PC-9 (cell line): ENCODE measurements around the gene NXN. TPM values are rescaled to one million over a fixed set of nuclear protein-coding genes. Genes with fewer than 3 reads are reported as not detected.

Source experiments
- BruUV-seq: library from RNA; stranded (reverse); fragments of 400-500 nt; replicated peaks from 2 replicates; lab custom pipeline; 2021; lab: Mats Ljungman, UMichigan
- CTCF ChIA-PET: fragments of 300-600 bp; sonication (Branson Sonifier 250); formaldehyde crosslinking; loops from one replicate; lab custom pipeline; 2022; ENCODE audit warnings: antibody characterized with exemption; lab: Charles Lee
- POLR2A ChIA-PET: fragments of 300-600 bp; sonication (Branson Sonifier 250); formaldehyde crosslinking; loops from one replicate; lab custom pipeline; 2022; ENCODE audit warnings: antibody characterized with exemption; ENCODE audit not compliant: unreplicated experiment; lab: Charles Lee
- DNase-seq, 2 experiments: peaks; one replicate each; pipeline versions ENCODE4 v3.0.0 to v3.0.0-alpha.2; 2015 to 2022; ENCODE audit warnings: mixed read lengths in 1 of 2
- H2AFZ ChIP-seq: fragments of 200-600 bp; sonication (generic); 2 replicates; pipeline ENCODE4 v1.8.1; 2017; ENCODE audit warnings: antibody characterized with exemption
- H3F3A ChIP-seq: fragments of 200-600 bp; sonication (generic); 2 replicates; pipeline ENCODE4 v1.8.1; 2017; ENCODE audit warnings: antibody characterized with exemption, mild to moderate bottlenecking, low read depth; ENCODE audit not compliant: insufficient read depth
- H3K27ac ChIP-seq: fragments of 200-600 bp; sonication (generic); 2 replicates; pipeline ENCODE4 v1.6.1; 2016; ENCODE audit warnings: mixed run types
- H3K27me3 ChIP-seq: fragments of 200-600 bp; sonication (generic); 2 replicates; pipeline ENCODE4 v1.6.1; 2016; ENCODE audit warnings: low read depth, mixed run types; ENCODE audit not compliant: insufficient read depth
- H3K36me3 ChIP-seq: fragments of 200-600 bp; sonication (generic); 2 replicates; pipeline ENCODE4 v1.6.1; 2016; ENCODE audit warnings: low read depth, mixed run types
- H3K4me1 ChIP-seq: fragments of 200-600 bp; sonication (generic); replicated peaks from 2 replicates; pipeline ENCODE4 v1.6.1; 2016; ENCODE audit warnings: mixed run types; ENCODE audit not compliant: insufficient read depth
- H3K4me2 ChIP-seq: fragments of 200-600 bp; sonication (generic); 2 replicates; pipeline ENCODE4 v1.6.1; 2017; ENCODE audit warnings: mixed run types
- H3K4me3 ChIP-seq: fragments of 200-600 bp; sonication (generic); 2 replicates; pipeline ENCODE4 v1.6.1; 2016; ENCODE audit warnings: mixed run types
- H3K79me2 ChIP-seq: fragments of 200-600 bp; sonication (generic); 2 replicates; pipeline ENCODE4 v1.6.1; 2017; ENCODE audit warnings: low read depth, mixed run types
- H3K9me2 ChIP-seq: fragments of 200-600 bp; sonication (generic); 2 replicates; pipeline ENCODE4 v1.8.1; 2017; ENCODE audit warnings: mild to moderate bottlenecking; ENCODE audit not compliant: insufficient read depth
- H3K9me3 ChIP-seq: fragments of 200-600 bp; sonication (generic); 2 replicates; pipeline ENCODE4 v1.8.1; 2016; ENCODE audit warnings: low read depth; ENCODE audit not compliant: insufficient read depth
- H4K20me1 ChIP-seq: fragments of 200-600 bp; sonication (generic); 2 replicates; pipeline ENCODE4 v1.8.1; 2017; ENCODE audit not compliant: insufficient read depth
- EZH2 ChIP-seq: fragments of 200-600 bp; sonication (generic); IDR thresholded peaks from 2 replicates; pipeline ENCODE4 v1.8.0; 2017; ENCODE audit warnings: antibody characterized with exemption, low read depth
- intact Hi-C: fragments of 100-400 bp; cut with micrococcal nuclease; formaldehyde crosslinking; loops from one replicate; pipeline ENCODE4 v1.10.0; 2022; ENCODE audit not compliant: unreplicated experiment
- total RNA-seq: library from RNA; stranded (reverse); gene quantifications from 2 replicates; pipeline ENCODE4 v1.2.3, GENCODE V29; 2021
- TF ChIP-seq, protein P1 (sequence below): fragments of 200-600 bp; sonication (generic); conservative IDR thresholded peaks from 2 replicates; pipeline ENCODE4 v1.6.1; 2017; ENCODE audit warnings: mixed run types, antibody characterized with exemption, mild to moderate bottlenecking, moderate library complexity

Gene NXN
- total RNA-seq, 1 experiment from 2014 or later, result 59.8 TPM

DNA sequence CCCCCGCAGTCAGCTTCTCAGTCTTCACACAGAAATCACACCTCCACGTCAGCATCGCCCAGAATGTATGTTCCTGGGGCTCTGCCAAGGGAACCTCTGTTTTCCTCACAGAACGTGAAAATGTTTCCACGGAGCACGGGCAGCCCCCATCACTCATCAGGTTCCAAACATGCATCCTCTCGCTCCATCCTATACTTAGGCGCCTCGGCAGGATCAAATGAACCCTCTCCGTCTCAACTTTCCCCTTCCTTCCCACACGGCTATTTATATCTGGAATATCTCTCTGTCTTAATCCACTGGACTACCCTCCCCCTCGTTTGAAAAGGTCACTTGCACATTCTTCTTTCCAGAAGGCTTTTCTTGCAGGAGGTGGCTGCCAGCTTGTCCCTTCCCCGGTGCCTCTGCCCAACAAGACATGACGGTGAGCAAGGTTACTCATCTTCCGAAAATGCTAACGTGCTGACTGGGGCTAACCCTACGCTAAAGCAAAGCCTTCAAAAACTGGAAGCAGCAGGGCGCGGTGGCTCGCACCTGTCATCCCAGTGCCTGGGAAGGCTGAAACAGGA, 21.6 kb downstream of the NXN start:
- H3K79me2 ChIP-seq, result no peaks in the 10 kb centered on the region; the same call in 1 of the 2 replicates
- no peak overlapping the region for H3K4me2 ChIP-seq
- H2AFZ ChIP-seq, result no peak overlapping the region
- no peak for DNase-seq
- H3K4me3 ChIP-seq, result no peak overlapping the region
- peaks cover 14% of the 10 kb centered on the region for H3K4me1 ChIP-seq
- no peak overlapping the region for H3K27ac ChIP-seq
- ChIA-PET POLR2A (no interaction called here), CTCF (interaction anchor here (0.6 kb wide), 1 partner anchor 127 kb away, joined by 9 read pairs; no protein-coding TSS in a partner anchor)
- BruUV-seq, result no TSS peak
- intact Hi-C loops, result loop anchor here (2.0 kb wide), 1 partner anchor 15 kb away; no protein-coding TSS in a partner anchor
- no peaks in the 10 kb centered on the region for H3K9me3 ChIP-seq
- H4K20me1 ChIP-seq, result 0 out of 2 replicates have a peak, but pooled peaks cover 16% of the 10 kb centered on the region
- H3F3A ChIP-seq, result peaks cover 51% of the 10 kb centered on the region
- no peaks in the 10 kb centered on the region for H3K36me3 ChIP-seq
- no peaks in the 10 kb centered on the region for H3K27me3 ChIP-seq
- TF ChIP-seq, protein P1, sequence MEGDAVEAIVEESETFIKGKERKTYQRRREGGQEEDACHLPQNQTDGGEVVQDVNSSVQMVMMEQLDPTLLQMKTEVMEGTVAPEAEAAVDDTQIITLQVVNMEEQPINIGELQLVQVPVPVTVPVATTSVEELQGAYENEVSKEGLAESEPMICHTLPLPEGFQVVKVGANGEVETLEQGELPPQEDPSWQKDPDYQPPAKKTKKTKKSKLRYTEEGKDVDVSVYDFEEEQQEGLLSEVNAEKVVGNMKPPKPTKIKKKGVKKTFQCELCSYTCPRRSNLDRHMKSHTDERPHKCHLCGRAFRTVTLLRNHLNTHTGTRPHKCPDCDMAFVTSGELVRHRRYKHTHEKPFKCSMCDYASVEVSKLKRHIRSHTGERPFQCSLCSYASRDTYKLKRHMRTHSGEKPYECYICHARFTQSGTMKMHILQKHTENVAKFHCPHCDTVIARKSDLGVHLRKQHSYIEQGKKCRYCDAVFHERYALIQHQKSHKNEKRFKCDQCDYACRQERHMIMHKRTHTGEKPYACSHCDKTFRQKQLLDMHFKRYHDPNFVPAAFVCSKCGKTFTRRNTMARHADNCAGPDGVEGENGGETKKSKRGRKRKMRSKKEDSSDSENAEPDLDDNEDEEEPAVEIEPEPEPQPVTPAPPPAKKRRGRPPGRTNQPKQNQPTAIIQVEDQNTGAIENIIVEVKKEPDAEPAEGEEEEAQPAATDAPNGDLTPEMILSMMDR, result no peak
- TF ChIP-seq EZH2, result no peak
- H3K9me2 ChIP-seq, result no peaks in the 10 kb centered on the region

DNA sequence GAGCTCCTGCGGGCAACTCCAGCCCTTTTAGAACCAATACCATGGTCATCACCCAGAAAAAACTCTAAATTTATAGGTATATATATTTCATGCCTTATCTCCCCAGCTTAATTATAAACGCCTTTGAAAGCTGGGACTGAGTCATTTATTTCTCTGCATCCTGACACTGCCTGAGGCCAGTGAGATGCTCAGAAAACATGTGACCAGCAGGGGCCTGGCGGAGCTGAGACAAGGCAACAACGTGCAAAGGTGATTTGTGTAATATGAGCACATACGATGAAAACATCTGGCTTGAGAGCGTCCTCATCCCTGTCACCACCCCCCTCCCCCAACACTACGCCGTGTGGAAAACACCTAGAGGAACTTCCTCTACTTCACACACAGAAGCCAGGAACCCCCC, 22.7 kb downstream of the NXN start:
- H3K36me3 ChIP-seq, result no peaks in the 10 kb centered on the region

DNA sequence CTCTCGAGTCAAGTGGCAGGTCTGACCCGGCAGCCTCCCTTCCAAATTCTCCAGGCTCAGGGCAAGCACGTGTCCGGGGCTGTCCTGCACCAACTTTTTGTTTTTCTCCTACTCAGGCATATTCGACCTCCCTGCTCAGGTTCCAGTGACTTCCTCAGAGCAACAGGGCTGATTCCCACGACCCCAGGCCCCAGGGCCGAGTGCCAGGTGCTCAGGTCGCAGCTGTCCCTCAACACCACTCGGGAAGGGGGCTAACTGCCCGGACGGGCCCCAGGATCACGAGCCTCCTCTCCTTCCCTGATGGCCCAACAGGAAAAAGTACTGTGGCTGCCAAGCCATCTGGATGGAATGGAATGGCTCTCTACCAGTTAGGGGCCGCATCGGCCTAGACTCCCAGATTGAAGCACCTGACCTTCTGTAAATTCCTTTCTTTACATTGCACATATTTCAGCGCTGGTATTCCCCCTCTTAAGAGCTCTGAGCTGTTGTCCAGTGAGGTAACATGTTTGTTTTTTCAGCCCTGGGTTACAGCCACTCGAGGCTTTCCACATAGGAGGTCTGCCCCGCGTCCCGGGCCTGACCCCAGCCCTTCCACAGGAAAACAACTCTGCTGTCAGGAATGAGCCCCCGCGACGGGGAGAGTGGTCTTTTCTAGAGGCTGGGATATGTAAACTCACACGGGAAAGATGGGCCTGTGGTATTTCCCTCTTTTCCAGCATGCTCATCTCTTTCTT, 25.0 kb downstream of the NXN start:
- H3K4me1 ChIP-seq, result peaks cover 30% of the 10 kb centered on the region
- no peak overlapping the region for H3K4me2 ChIP-seq

More for the DNA sequence above, 22.7 kb downstream of the NXN start:
- Histone ChIP-seq H3F3A (peaks cover 50% of the 10 kb centered on the region), H3K4me3 (no peak overlapping the region), H4K20me1 (0 out of 2 replicates have a peak, but pooled peaks cover 8% of the 10 kb centered on the region), H3K27ac (no peak overlapping the region), H3K9me2 (no peaks in the 10 kb centered on the region), H3K27me3 (no peaks in the 10 kb centered on the region), H3K79me2 (no peaks in the 10 kb centered on the region), H3K4me2 (peak overlapping the region; percentile 17), H3K4me1 (peaks cover 15% of the 10 kb centered on the region), H2AFZ (no peak overlapping the region), H3K9me3 (no peaks in the 10 kb centered on the region)
- intact Hi-C loops, result loop anchor here (2.0 kb wide), 1 partner anchor 16 kb away; no protein-coding TSS in a partner anchor
- DNase-seq, result peak; percentile 73 to 74
- ChIA-PET CTCF (interaction anchor here (0.6 to 0.7 kb wide), 4 partner anchors 17 to 257 kb away, joined by 3 to 13 read pairs (median 5); no protein-coding TSS in a partner anchor), POLR2A (interaction anchor here (0.7 kb wide), 1 partner anchor 26 kb away, joined by 3 read pairs; no protein-coding TSS in a partner anchor)
- TF ChIP-seq, protein P1, result no peak
- no peak for TF ChIP-seq EZH2
- no TSS peak for BruUV-seq

More for the DNA sequence above, 25.0 kb downstream of the NXN start:
- no peak for DNase-seq
- no peaks in the 10 kb centered on the region for H3K9me2 ChIP-seq
- TF ChIP-seq, protein P1, result no peak
- TF ChIP-seq EZH2, result no peak
- H2AFZ ChIP-seq, result no peak overlapping the region
- ChIA-PET CTCF (no interaction called here), POLR2A (no interaction called here)
- H3K9me3 ChIP-seq, result no peaks in the 10 kb centered on the region
- peaks cover 53% of the 10 kb centered on the region for H3F3A ChIP-seq
- 0 out of 2 replicates have a peak, but pooled peaks cover 8% of the 10 kb centered on the region for H4K20me1 ChIP-seq
- intact Hi-C loops, result no loop called here
- no TSS peak for BruUV-seq
- no peaks in the 10 kb centered on the region for H3K27me3 ChIP-seq
- no peak overlapping the region for H3K27ac ChIP-seq
- H3K4me3 ChIP-seq, result no peak overlapping the region
- H3K36me3 ChIP-seq, result no peaks in the 10 kb centered on the region
- no peaks in the 10 kb centered on the region for H3K79me2 ChIP-seq
